Small intestine (tissue), 7 donors: ENCODE measurements around the gene CHST9. TPM values are rescaled to one million over a fixed set of nuclear protein-coding genes. Genes with fewer than 3 reads are reported as not detected.

Source experiments
- DNase-seq, 2 donors: peaks; one replicate each; pipeline versions ENCODE4 v3.0.0 to v3.0.0-alpha.2; 2013
- FAIRE-seq: peaks from 2 replicates; lab custom pipeline; 2012; peaks lifted over from hg19 to GRCh38; lab: Jason Lieb, UNC
- H3K27ac ChIP-seq, 3 donors: one replicate each; pipeline ENCODE4 v1.5.1; 2013; ENCODE audit warnings: low read length in 2 of 3, mild to moderate bottlenecking in 2 of 3, control low read depth in 1 of 3, inconsistent platforms in 1 of 3, low read depth in 1 of 3, moderate library complexity in 1 of 3
- H3K27me3 ChIP-seq, 3 donors: one replicate each; pipeline ENCODE4 v1.6.1; 2013; ENCODE audit warnings: low read length in 3 of 3, inconsistent platforms in 1 of 3; ENCODE audit not compliant: control insufficient read depth in 3 of 3, insufficient read depth in 3 of 3
- H3K36me3 ChIP-seq, 3 donors: one replicate each; pipeline ENCODE4 v1.6.1; 2013; ENCODE audit warnings: low read length in 3 of 3, inconsistent platforms in 1 of 3, low read depth in 1 of 3, mild to moderate bottlenecking in 1 of 3, moderate library complexity in 1 of 3; ENCODE audit not compliant: control insufficient read depth in 3 of 3, insufficient read depth in 2 of 3
- H3K4me1 ChIP-seq, 3 donors: one replicate each; pipeline ENCODE4 v1.6.1; 2013; ENCODE audit warnings: low read length in 2 of 3, inconsistent platforms in 1 of 3, low read depth in 1 of 3, mild to moderate bottlenecking in 1 of 3, moderate library complexity in 1 of 3; ENCODE audit not compliant: control insufficient read depth in 3 of 3, insufficient read depth in 2 of 3
- H3K4me3 ChIP-seq, 3 donors: one replicate each; pipeline ENCODE4 v1.5.1; 2013; ENCODE audit warnings: low read length in 3 of 3, control low read depth in 1 of 3, inconsistent platforms in 1 of 3, low read depth in 1 of 3, mild to moderate bottlenecking in 1 of 3, moderate library complexity in 1 of 3
- H3K9me3 ChIP-seq, 2 donors: one replicate each; pipeline ENCODE4 v1.6.1; 2013; ENCODE audit warnings: low read depth in 1 of 2, low read length in 1 of 2; ENCODE audit not compliant: control insufficient read depth in 2 of 2, insufficient read depth in 1 of 2
- WGBS, 3 donors: extraction: QIAGEN DNeasy Blood & Tissue Kit; methylation state at CpG; one replicate each; pipeline ENCODE4 v1.1.7; 2013; 5-methylcytosine and 5-hydroxymethylcytosine counted together
- polyA plus RNA-seq, 4 donors: library from polyadenylated mRNA; stranded (reverse) in 3 of 4; unstranded in 1 of 4; fragments of 200-250 nt in 3 of 4; fragments of 120-200 nt in 1 of 4; gene quantifications; one replicate each; pipeline versions ENCODE4 v1.2.1 to v1.2.3, GENCODE V29; 2013
- donor health status: healthy with polysubstance abuse.
- donor health status: control.
- donor health status: control.
- donor health status: Bipolar disorder and iron deficiency.
- donor health status: healthy.

The CHST9 gene
- polyA plus RNA-seq, 4 donors = 0.07 to 13.0 (median 0.27) TPM; not detected in 1

- no peaks in the 10 kb centered on the region for H3K9me3 ChIP-seq
- H3K4me3 ChIP-seq = no peak overlapping the region
- H3K27me3 ChIP-seq = no peaks in the 10 kb centered on the region
- FAIRE-seq (no peak), DNase-seq (no peak)
- H3K4me1 ChIP-seq = no peaks in the 10 kb centered on the region
- WGBS, 3 donors = 50 to 66% (median 65%) methylated on average over 4 of the region's 4 CpGs
- no peak overlapping the region for H3K27ac ChIP-seq
- H3K36me3 ChIP-seq = no peaks in the 10 kb centered on the region
Observed at GRCh38 chr18:26911840-26912239, 273.3 kb downstream of the CHST9 start.

GRCh38 chr18:26909599-26910290 lies 275.4 kb downstream of the CHST9 start:
- no peaks in the 10 kb centered on the region for H3K27me3 ChIP-seq
- no peaks in the 10 kb centered on the region for H3K9me3 ChIP-seq
- H3K4me3 ChIP-seq = no peak overlapping the region
- no peak overlapping the region for H3K27ac ChIP-seq
- FAIRE-seq (no peak), DNase-seq (no peak)
- 50 to 58% (median 51%) methylated on average over 5 of the region's 5 CpGs for WGBS, 3 donors
- no peaks in the 10 kb centered on the region for H3K36me3 ChIP-seq
- H3K4me1 ChIP-seq = no peaks in the 10 kb centered on the region

- DNase-seq (no peak), FAIRE-seq (no peak)
- Histone ChIP-seq H3K27me3 (no peaks in the 10 kb centered on the region), H3K4me3 (no peak overlapping the region), H3K36me3 (no peaks in the 10 kb centered on the region), H3K27ac (no peak overlapping the region), H3K9me3 (peaks cover 0 to under 1% of the 10 kb centered on the region in 2 donors), H3K4me1 (no peaks in the 10 kb centered on the region)
- WGBS, 3 donors = 58 to 61% (median 60%) methylated on average over 3 of the region's 3 CpGs
Observed at GRCh38 chr18:26908906-26909305, 276.2 kb downstream of the CHST9 start.

GRCh38 chr18:26902291-26902690 lies 282.8 kb downstream of the CHST9 start:
- DNase-seq (no peak), FAIRE-seq (no peak)
- peaks cover 0 to 10% of the 10 kb centered on the region in 2 donors for H3K9me3 ChIP-seq
- H3K4me1 ChIP-seq = no peaks in the 10 kb centered on the region
- H3K27me3 ChIP-seq = no peaks in the 10 kb centered on the region
- H3K27ac ChIP-seq = no peak overlapping the region
- H3K36me3 ChIP-seq = no peaks in the 10 kb centered on the region
- H3K4me3 ChIP-seq = no peak overlapping the region
- 88 to 94% (median 88%) methylated on average over 5 of the region's 5 CpGs for WGBS, 3 donors

- Histone ChIP-seq H3K9me3 (peaks cover 0 to 10% of the 10 kb centered on the region in 2 donors), H3K4me1 (no peaks in the 10 kb centered on the region), H3K27me3 (no peaks in the 10 kb centered on the region), H3K27ac (no peak overlapping the region), H3K36me3 (no peaks in the 10 kb centered on the region), H3K4me3 (no peak overlapping the region)
- DNase-seq = no peak
- FAIRE-seq = no peak
Observed at GRCh38 chr18:26901020-26901419, 284.1 kb downstream of the CHST9 start.

GRCh38 chr18:26894426-26894825 lies 290.7 kb downstream of the CHST9 start:
- WGBS, 3 donors = 57 to 68% (median 59%) methylated on average over 1 of the region's 1 CpG
- no peak overlapping the region for H3K27ac ChIP-seq
- no peaks in the 10 kb centered on the region for H3K9me3 ChIP-seq
- no peak overlapping the region for H3K4me3 ChIP-seq
- DNase-seq = no peak
- H3K27me3 ChIP-seq = no peaks in the 10 kb centered on the region
- H3K4me1 ChIP-seq = no peaks in the 10 kb centered on the region
- FAIRE-seq = no peak
- no peaks in the 10 kb centered on the region for H3K36me3 ChIP-seq

- WGBS, 3 donors = 47 to 66% (median 60%) methylated on average over 6 of the region's 6 CpGs
- no peak for FAIRE-seq
Observed at GRCh38 chr18:26893996-26894395, 291.1 kb downstream of the CHST9 start.

GRCh38 chr18:26888259-26888658 lies 296.8 kb downstream of the CHST9 start:
- DNase-seq (no peak), FAIRE-seq (no peak)
- Histone ChIP-seq H3K4me3 (no peak overlapping the region), H3K4me1 (no peaks in the 10 kb centered on the region), H3K9me3 (no peaks in the 10 kb centered on the region), H3K27ac (no peak overlapping the region), H3K27me3 (no peaks in the 10 kb centered on the region), H3K36me3 (no peaks in the 10 kb centered on the region)
- WGBS, 3 donors = 87 to 96% (median 94%) methylated on average over 4 of the region's 4 CpGs

More at GRCh38 chr18:26893996-26894395, 291.1 kb downstream of the CHST9 start:
- Histone ChIP-seq H3K4me3 (no peak overlapping the region), H3K36me3 (no peaks in the 10 kb centered on the region), H3K9me3 (no peaks in the 10 kb centered on the region), H3K27me3 (no peaks in the 10 kb centered on the region), H3K27ac (no peak overlapping the region), H3K4me1 (no peaks in the 10 kb centered on the region)
- DNase-seq = no peak
